CD4-positive, alpha-beta T cell treated with Interleukin-4 for 4 hours (primary cell): ENCODE measurements around the gene RPL10.
"Not testable (repeated sequence)": the region's sequence is repeated elsewhere in the genome, so short reads cannot be mapped to it uniquely, and the experiment has no call there.

Source experiments
- DNase-seq: peaks from one replicate; pipeline ENCODE4 v3.0.0-alpha.2; 2020

RPL10 gene

GRCh38 chrX:154378799-154379568, 19.2 kb upstream of the RPL10 start, which contains the start of gene EMD:
Gene EMD (plus strand): TSS chrX:154379295. CDS start chrX:154379485, 190 bp downstream.
- peak; percentile 98 for DNase-seq

DNA sequence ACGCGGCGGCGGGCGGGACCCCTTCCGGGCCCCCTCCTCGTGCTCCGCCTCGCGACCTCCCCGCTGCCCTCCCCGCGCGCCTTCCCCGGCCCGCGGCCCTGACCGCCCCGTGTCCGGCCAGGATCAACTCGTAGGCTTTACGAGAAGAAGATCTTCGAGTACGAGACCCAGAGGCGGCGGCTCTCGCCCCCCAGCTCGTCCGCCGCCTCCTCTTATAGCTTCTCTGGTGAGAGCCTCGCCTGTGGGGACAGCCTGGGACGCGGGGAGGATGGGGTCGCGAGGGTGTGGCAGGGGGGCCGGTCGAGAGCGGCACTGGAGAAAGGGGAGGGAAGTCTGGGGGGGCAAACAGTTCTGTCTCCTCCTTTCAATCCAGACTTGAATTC, 18.6 kb upstream of the RPL10 start:
- DNase-seq, result no peak

DNA sequence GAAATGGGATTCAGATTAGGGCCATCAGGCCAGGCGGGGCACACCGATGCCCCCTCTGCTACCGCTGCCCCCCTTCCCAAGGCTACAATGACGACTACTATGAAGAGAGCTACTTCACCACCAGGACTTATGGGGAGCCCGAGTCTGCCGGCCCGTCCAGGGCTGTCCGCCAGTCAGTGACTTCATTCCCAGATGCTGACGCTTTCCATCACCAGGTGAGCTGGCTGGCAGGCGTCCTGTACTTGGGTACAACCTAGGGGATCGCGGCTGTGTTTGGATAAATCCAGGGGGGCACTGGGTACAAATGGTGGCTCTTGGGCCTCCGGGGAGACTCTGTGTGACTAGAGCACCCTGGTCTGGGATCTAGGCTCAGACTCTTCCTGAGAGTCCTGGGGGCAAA, 18.0 kb upstream of the RPL10 start:
- no peak for DNase-seq

GRCh38 chrX:154380787-154381186, 17.4 kb upstream of the RPL10 start:
- DNase-seq, result no peak

DNA sequence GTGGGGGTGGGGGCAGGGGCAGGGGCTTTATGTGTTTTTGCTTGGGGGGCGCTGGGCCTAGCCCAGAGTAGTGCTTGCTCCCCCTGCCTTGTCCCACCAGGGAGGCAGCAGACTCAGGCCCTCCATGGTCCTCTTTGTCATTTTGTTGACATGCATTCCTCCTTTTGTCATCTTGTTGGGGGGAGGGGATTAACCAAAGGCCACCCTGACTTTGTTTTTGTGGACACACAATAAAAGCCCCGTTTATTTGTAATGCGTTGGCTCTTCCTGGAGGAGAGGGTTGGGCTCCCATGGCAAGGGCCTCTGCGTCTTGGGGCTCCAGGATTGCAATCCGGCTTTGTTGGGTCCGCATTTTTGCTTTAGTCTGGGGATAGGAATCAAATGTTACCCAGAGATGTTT, 16.9 kb upstream of the RPL10 start:
- DNase-seq, result no peak

DNA sequence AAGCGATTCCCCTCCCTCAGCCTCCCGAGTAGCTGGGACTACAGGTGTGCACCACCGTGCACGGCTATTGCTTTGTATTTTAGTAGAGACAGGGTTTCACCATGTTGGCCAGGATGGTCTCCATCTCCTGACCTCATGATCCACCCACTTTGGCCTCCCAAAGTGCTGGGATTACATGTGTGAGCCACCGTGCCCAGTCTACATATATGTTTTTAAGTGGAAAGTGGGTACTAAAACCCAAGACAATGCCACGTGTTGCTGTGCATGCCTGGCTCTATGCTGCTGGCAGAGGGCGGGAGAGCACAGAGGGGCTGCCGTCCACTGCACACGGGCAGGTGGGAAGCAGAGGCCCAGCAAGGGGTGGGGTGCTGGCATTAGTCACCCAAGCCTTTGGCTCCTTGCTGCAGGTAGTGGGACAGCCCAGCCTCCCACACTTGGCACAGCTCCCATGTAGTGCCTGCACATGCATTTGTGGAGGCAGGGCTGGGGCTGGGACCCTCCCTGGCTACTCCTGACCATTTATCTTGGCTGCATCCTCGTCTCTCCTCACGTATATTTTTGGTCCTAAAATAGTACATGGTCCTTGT, 15.6 kb upstream of the RPL10 start:
- no peak for DNase-seq

DNA sequence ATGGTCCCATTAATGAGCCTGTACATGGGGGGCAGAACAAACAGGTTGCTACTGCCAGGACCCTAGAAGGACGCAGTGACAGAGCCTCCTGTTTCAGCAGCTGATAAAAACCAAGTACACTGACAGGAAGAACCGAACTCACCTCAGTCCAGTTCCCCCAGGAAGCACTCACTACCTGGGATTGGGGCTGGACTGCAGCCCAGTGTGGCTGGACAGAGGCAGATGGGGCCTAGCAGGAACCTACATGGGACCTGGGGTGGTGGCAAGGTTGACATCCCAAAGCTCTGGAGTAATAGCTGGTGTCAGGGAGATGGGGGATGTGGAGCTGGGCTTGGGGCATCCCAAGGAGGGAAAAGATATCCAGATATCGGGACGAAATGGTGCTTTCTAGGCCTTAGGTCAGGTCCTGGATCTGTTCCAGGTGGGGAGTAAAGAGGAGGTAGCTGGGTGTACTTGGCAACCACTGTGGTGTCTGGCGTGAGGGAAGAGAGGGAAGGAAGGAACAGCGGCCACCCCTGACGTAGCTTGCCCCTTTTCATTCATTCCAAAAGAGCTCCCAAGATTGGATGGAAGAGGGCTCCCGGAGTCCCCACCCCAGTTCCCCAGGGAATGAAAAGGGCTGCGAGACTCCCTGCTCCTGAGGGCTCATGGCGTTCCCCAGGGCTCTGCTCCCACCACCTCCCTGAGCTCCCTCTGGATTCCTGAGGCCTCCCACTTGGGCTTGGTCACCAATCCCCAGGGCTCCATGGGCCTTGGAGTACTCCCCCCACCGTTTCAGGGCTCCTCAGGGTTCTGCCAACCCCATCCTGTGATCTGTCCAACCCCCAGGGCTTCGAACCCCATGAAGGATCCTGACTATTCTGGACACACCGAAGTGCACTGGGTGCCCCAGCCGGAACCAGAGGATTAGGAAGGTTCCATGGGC, 14.6 kb upstream of the RPL10 start:
- no peak for DNase-seq

- no peak for DNase-seq
Measured at GRCh38 chrX:154384284-154384892, 13.8 kb upstream of the RPL10 start.

- not testable (repeated sequence) for DNase-seq
Measured at GRCh38 chrX:154388094-154388493, 10.1 kb upstream of the RPL10 start.

GRCh38 chrX:154388649-154389048, 9.5 kb upstream of the RPL10 start:
- DNase-seq, result not testable (repeated sequence)

GRCh38 chrX:154389812-154390747, 8.1 kb upstream of the RPL10 start:
- peak; percentile 33 for DNase-seq

DNA sequence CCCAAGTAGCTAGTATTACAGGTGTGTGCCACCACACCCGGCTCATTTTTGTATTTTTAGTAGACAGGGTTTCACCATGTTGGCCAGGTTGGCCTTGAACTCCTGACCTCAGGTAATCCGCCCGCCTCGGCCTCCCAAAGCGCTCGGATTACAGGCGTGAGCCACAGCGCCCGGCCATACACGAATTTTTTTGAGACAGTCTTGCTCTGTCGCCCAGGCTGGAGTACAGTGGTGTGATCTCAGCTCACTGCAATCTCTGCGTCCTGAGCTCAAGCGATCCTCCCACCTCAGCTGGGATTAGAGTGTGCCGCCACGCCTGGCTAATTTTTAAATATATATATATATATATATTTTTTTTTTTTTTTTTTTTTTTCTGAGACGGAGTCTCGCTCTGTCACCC, 1.8 kb upstream of the RPL10 start:
- not testable (repeated sequence) for DNase-seq

- peak; percentile 55 for DNase-seq
Measured at GRCh38 chrX:154396973-154397887, 947 bp upstream of the RPL10 start.

DNA sequence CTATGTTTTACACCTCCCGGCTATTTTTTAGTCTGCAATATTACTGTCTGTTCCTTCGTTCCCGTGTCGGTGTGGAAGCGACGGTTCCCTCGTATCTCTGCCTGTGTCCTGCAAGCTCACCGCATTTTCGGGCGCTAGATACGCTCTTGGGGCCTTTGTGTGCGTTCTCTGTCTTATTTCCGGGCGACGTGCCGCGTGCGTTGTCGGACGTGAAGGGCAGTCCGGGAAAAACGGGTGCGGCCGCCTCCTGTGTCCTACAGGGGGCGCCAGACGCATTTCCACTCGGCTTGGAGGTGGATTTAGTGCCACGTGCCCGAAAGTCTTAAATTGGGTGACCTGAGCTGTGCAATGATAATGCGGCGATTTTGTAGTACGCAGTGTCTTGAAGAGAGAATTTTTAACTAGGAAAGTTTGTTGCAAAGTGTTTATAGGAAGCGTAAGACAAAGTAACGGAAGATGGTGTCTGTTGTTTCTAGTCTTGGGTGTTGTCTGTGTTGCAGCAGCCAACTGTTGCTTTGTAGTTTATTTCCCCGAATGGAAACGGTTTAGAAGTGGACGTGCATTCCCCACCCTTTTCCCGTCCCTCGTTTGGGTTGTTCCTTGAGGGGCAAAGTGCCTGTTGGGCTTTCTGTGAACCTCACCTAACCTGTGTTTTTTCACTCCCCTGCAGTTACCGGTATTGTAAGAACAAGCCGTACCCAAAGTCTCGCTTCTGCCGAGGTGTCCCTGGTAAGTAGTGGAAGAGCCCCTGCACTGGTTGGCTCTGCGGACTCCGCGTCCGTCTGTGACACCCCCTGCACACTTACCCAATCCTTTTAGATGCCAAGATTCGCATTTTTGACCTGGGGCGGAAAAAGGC, 720 bp downstream of the RPL10 start:
- DNase-seq, result peak; percentile 86

GRCh38 chrX:154399527-154400368, 1.6 kb downstream of the RPL10 start:
- DNase-seq, result peak; percentile 29

GRCh38 chrX:154400369-154400817, 2.2 kb downstream of the RPL10 start:
- DNase-seq, result not testable (repeated sequence)

DNA sequence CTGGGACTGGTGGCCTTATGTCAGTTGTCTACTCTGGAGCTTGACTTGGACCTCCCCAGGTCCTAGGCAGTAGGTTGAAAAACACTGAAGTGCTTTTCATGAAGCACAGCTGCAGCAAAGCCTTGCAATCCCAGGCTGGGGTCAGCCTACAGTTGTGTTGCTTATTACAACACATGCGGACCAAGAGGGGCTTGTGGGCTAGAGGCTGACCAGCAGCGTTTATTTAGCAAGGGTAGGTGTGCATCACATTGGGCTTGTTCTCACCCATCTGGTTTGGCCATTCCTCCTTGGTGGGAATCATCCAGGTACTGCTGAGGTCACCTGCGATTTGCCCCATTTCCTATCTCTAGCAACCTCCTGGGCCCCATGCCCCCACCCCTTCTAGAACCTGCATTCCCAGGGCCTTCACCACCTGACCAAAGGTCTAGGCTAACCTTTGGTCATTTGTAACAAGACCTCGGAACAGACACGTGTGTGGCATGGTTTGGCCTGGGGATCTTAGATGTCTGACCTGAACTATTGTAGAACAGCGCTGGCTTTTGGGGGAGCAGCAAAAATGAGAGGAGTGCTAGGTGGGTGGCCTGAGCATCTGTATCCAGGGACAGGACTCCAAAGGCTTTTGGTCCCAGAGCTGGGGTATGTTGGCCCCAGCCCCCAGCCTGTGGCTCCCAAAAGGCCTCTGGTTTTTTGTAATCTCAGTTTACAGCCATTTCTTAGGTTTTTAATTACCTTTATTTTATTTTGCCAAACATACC, 3.0 kb downstream of the RPL10 start:
- no peak for DNase-seq
